HG03469 (cell line): ENCODE data around the gene SLC2A13.

Experiments used
- ATAC-seq: cut with Tn5 transposase; IDR thresholded peaks from one replicate; pipeline ENCODE4 v1.9.1; 2021; ENCODE audit warnings: mild to moderate bottlenecking, moderate library complexity, moderate number of reproducible peaks; ENCODE audit not compliant: unreplicated experiment

The SLC2A13 gene

DNA sequence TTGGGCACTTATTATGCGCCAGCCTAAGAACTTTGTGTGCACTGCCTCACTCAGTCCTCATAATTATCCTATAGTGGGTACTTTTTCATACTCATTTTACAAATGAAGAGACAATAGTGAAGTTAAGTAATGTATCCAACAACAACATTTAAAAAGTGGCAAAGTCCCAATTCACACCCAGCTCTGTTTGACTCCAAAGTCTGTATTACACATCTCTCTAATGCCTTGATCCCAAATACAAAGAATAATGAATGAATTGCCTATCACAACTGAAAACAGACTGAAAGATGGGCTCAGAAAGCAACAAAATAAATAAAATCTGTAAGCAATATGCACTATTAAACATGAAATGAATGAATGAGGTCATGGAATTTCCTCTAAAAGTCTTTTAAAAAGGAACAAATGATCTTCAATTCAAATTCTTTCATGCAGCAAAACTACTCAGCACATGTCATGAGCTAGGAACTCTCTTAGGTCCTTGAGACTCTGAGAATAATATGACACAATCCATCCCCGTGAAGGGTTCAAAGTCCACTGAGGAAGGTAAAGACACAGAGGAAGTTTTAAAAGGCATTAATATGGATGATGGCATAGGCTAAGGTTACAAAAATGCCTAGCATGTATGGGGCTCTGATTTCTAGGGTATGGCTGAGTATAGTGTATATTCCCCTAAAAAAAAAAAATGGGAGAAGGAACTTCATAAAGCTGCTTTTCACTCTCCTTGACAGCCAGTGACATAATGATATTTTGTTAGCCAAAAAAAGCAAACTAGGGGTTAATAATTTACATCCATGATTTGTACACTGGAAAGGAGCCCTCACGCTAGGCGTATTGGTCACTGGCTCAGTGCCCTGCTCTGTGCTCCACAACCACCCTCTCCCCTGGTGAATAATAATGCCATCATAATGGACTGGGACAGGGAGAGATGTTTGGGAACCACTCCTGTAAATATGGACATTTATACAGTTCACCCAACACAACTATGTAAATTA, 103.4 kb downstream of the SLC2A13 start:
- ATAC-seq = no peak

DNA sequence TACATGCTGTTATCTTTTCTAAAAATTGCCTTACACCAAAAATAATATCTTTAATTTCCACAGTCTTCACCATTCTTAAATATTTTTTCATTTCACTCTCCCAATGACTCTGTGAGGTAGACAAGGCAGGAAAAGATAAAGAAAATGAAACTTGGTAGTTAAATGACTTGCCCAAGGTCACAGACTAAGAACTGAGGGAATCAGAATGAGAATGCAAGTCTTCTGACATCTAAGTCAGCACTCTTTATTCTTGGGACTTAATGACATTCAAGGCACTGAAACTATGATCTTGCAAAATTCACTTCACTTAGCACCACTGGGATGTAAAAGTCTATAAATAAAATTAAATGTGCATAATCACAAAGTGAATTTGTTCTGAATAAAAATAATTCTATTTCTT, 104.5 kb downstream of the SLC2A13 start:
- no peak for ATAC-seq

DNA sequence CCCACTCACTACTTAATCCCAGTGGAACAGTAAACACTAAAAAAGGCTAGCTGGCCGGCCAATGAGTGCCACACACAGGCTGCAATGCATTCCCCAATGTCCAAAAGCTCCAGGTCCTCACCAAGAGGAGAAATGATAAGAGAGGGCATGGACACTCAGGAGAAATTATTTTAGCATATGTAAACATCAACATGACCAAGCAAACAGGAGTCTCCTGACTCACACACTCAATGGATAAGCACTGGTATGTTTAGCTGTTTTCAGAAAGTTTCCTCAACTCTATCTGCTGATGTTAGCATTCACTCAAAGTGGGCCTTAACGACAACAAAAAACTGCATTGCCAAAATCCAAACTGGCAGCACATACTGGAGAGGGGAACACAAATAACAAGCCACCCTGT, 105.0 kb downstream of the SLC2A13 start:
- no peak for ATAC-seq

DNA sequence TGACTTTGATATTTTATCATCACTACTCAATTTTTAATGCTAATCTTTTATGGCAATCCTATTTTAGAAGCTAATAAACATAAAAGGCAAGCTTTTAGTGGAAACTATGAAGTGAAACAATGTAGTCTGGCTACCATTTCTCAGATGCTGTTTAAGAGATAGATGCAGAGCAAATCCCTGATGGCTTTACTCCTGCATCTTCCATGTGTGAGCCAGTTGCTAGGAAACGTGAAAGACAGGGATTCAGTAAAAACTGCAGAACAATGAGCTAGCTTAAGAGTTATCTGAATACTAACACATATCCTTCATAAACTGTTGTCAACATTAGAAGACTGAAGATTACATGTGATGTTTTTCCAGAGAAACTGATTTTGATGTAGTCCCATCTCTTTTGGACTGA, 112.6 kb downstream of the SLC2A13 start:
- ATAC-seq = no peak

DNA sequence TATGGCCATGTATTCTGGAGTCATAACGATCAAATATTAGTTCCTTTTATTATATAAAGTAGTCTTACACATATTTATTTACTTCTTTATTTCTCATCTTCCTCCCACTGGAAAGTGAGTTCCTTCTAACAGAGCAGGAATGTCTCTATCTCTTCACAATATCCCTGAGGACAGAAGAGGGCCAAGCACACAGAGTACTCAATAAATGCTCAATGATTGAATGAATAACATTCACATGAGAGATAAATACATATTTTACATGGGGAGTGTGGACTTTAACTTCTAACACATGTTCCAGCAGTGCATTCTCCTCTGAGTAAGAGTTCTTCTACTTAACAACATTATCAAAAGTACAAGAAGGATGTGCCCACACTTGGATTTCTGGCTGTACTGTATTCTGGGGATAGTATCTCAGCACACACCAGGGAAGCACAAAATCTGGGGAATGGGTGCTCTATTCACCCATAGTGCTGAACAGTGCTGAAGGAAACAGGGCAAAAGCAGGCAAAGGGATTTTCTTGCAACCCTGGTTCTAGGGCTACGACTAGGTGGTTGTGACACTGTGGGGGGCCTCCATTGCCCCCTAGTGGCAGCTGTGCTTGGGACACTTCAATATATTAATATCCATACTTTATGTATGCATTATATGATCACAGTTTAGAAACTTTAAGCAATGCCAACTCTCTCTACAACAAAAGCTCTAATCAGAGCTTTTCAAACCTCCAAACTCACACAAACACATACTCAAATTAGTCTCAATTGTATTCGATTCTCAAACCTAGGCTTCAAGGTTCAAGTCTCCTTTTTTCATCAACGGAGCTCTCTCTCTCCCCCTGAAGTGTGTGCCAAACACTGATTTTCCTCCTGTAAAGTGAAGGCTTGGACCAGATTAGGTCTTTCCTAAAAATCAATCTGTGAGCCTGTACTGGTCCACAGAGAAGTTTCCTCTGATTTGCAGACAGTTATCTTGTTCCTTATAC, 115.5 kb downstream of the SLC2A13 start:
- peak; percentile 92 for ATAC-seq

DNA sequence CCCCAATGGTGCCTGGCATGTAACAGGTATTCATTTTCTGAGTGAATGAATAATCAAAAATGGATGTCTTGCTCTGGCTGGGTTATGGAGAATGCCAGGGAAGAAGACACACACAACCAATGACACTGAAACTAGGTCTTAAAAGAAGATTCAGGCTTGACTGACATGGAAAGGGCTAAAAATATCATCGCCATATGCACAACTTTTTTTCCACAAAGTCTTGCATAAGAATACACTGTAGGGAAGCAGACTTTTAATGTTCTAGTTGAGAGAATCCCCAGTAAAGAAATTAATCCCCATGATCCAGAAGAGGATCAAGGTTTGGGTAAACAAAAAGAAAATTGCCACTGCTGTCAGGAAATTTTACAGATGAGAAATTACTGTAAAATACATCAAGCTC, 116.4 kb downstream of the SLC2A13 start:
- no peak for ATAC-seq

DNA sequence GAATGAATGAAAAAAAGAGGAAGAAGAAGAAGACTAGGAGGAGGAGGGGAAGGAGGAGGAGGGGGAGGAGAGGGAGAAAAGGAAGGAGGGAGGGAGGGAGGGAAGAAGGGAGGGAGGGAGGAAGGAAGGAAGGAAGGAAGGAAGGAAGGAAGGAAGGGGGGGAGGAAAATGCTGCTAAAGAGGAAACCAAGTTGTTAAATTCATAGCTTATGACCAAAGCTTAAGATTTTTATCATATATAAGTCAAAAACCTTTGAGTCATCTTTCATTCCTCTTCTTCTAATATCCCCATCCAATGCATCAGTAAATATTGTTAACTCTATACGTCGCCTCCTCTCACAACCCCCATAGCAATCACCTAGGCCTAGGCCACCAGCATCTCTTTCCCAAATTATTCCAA, 117.3 kb downstream of the SLC2A13 start:
- ATAC-seq = no peak

DNA sequence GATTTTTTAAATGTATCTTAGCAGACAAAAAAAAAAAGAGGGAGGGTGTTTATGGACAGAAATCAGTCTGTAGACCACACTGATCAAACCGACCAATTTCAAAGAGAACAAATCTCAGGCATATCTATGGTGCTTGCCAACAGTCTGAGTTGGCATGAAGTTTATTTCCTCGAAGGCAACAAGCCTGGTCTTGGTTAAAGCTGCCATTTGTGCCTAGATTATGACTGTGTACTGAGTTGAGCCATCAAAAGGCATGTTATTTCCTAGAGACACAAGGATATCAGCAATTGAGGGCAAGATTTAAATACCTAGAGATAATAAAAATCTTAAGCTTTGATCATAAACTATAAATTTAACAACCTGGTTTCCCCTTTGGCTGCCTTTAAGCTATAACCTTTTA, 119.2 kb downstream of the SLC2A13 start:
- ATAC-seq = no peak

DNA sequence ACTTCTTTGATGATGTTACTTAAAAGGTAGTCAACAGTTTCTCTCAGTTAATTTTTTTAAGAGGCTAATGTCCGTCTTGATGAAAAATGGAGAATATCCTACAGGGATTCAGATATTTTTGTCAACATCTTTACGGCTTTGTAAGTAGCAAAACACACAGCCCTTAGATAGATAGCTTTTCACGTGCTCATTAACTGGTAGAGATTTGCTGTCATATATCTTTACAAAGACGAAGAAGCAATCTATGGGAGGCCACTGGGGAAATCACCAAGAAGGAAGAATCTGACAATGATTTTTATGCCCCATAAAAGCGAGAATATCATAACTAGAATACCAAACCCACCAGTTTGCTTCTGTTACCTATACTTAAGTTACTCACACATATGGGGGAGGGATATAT, 121.2 kb downstream of the SLC2A13 start:
- ATAC-seq = no peak

DNA sequence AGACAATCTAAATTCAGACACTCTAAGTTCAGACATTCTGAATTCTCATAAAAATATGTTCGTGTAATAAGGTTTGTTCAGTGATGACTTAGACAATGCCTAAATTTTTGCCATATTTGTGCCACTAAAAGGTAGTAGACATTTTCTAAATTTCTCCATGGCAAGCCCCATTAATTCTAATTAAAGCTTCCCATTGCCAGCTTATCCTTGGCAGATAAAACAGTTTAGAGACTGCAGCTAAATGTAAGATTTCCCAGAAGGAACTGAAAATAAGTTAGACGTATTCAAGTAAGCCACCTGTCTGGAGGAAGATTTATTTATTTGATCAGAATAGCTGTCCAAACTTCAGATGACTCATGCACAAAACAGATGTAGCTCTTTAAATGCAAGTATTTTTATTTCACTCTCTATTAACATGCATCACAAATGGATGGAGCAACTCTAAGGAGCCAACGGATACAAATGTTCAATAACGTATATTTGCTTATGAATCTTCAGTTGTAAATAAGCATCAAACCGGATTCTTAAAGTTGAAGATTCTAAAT, 130.4 kb downstream of the SLC2A13 start:
- ATAC-seq = no peak

DNA sequence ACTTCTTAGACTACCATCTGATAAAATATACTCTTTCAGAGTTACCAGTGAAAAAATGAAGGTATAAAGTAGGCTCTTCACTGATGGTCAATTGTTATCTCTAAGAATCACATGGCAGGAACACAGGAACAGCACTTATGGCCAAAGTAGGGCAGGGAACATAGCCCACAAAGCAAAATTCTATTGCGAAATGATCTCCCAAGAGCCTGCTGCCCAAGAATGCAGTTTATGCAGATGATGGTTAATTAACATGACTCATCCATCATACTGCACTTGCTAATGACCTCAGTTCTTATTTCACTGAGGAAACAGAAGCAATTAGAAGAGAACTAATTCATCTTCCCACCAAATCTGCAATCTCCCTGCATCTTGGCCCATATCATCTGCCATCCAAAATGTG, 133.8 kb downstream of the SLC2A13 start:
- ATAC-seq = no peak

DNA sequence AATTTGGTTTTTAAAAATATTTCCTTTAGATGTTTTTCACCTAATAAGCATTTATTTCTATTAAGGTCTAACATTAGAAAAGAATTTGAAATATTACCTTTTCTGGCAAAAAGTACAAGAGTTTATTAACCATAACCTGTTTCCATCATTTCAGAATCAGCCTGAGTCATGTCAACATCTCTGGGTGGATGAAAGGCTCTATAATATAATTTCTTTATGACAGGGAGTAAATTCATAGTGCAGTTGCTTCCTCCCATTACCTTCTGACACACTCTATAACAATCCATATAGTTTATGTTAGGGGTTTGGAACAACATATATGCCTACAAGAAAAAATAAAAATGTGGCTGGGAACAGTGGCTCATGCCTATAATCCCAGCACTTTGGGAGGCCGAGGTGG, 134.5 kb downstream of the SLC2A13 start:
- ATAC-seq = no peak

DNA sequence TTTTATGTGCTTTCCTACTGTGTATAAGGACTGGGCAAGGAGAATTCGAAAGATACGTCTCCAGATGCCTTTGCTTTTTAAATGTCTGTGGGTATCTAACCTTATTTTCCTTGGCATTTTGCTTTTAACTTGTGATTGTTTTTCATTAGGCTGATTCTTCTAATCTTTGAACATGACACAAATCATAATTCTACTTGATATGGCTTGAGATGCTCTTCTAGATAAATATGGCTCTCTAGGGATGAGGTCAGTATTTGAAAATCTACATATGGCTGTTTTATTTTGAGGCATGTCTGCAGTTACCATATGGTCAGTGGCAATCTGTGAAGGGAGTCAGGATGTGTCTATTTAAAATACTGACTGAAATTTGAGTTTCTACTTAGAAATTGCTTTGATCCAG, 139.2 kb downstream of the SLC2A13 start:
- ATAC-seq = no peak

DNA sequence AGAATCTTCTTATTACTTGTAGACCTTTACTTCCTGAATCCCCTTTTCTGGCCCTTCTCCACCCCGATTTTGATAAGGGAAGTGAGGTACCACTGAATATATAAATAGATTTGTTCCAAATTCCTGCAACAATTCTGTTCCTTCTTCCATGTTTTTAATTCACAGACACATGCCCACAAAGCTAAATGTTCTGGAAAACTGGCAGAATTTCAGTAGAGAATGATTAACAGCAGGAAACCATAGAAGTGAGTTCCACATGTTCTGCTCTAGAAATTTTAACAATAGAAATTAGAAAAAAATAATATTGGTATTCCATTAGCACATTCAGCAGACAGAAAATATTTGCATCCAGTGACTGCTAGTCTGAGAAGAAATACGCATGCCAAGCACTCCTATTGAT, 139.6 kb downstream of the SLC2A13 start:
- no peak for ATAC-seq

DNA sequence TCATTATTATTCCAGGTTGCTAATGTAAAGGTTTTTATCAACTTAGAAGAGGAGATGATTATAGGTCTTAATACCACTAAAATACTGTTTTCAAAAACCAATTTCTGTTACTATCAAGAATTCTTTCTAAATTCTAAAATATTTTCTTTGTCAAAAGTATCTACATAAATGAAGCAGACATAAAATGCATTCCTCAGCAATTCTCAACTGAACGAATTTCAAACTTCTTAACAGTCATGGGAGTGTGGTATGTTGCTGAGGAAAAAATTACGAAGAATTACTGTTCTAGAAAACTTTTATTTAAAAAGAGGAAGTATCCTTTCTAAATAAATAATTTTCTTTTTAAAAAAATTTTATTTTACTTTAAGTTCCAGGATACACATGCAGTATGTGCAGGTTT, 146.4 kb downstream of the SLC2A13 start:
- ATAC-seq = no peak

DNA sequence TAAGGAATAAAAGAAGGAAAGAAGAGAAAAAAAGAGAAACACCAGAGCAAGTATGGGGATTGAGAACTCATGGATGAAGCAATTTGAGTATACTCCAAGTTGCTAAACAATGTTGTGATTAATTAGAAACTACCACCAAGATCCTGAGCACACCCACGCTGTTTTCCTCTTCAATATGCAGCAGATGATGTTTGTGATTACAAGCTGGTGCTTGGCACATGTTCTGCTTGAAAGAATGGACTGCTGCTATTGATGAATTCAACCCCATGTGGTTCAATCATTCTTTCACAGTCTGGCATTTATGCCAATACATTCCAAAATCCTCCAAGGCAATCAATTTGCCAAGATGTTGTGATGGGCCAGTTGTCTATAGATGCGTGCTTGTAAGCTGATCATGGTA, 146.8 kb downstream of the SLC2A13 start:
- ATAC-seq = no peak

DNA sequence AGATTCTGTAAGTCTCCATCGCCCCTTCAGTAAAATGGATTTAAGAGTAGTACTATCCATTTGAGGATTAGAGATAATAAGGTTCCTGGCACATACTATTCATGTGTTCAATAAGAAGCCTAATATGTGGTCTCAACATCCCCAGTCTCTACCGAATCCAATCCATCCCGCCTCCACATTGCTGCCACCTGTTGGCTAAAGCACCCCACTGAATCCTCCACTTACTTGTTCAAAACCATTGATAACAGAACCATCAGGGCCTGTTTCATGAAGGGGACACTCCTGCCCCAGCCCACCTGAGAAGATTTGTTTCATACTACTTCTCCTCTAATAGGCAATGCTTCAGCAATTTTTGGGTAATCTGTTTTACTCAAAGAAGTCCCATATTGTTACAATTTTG, 147.5 kb downstream of the SLC2A13 start:
- no peak for ATAC-seq

DNA sequence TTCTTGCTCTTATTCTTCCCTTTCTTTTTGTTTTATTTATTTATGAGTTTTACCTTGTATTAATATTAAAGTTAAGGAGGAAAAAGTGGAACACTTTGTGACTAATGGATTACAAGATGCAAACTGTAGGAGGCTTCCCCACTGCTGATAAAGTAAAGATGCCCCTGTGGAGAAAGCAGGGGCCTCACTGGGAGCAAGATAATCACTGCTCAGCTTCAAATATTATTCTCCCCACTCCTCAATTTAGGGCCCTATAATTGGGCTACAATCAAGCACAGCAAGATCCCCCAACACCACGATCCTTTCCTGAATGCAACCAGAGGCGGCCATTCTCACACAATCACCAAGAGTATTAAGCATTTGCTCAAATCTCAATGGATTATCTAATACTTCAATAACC, 149.2 kb downstream of the SLC2A13 start:
- no peak for ATAC-seq

DNA sequence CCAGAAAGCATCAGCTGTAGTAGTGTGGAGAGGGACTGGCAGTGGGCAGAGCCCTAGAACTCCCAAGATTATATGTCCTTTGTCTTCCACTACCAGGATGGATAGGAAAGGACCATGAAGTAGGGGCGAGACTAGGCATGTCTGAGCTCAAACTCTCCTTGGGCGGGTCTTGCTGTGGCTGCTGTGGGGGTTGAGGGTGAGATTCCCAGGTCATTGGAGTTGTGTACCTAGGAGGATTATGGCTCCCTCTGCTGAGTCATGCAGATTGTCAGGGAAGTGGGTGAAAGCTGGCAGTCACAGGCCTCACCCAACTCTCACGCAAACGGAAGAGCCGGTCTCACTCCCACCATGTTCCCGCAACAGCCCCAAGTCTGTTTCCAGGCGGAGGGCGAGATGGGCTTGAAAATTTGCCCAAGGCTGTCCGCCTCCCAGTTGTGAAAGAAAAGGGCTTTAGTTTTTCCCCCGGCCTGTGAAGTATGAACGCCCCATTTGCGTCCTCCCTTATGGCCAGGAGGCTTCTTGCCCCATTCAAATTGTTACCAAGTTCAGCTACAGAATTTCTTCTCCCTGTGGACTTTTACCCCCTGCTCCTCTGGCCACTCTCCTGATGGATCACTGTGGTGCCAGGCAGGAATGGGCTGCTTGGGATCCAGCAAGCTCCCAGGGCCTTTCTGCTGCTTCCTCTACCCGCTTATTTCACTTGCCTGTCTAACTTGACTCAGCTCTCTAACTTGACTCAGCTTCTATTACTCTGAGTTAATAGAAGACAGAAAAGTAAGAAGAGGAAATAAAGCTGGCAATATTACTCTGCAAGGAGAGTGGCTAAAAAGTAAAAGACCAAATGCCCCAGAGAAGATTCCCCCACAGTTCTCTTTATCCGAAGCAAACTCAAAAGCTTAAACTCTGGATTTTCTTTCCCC, 159.3 kb downstream of the SLC2A13 start:
- ATAC-seq = no peak

DNA sequence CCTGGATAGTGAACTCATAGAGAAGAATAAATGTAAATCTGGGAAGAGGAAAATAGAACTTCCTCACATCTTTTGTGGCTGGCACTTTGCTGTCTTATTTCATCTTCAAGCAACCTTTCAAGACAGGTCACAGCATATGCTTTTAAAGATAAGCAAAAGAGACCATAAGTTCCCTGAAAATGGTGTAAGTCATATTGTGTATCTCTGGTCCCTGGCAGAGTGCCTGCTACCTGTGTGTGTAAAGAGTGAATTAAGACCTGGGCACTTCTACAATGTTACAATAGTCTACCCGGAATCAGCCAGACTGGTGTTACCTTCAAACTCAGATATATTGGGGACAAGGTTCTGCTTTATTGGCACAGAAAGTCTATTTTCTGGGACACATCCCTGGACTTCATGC, 168.8 kb downstream of the SLC2A13 start:
- no peak for ATAC-seq
